ENCODE results near the gene SCGN.

GRCh38 chr6:25692472-25692871 lies 40.5 kb downstream of the SCGN start:
- TF ChIP-seq CTCF (IDR thresholded peaks at IDR 0.05) (no peak), POLR2A (IDR thresholded peaks at IDR 0.05) (no peak)
